ENCODE data around the gene TOLLIP.

The TOLLIP gene

DNA sequence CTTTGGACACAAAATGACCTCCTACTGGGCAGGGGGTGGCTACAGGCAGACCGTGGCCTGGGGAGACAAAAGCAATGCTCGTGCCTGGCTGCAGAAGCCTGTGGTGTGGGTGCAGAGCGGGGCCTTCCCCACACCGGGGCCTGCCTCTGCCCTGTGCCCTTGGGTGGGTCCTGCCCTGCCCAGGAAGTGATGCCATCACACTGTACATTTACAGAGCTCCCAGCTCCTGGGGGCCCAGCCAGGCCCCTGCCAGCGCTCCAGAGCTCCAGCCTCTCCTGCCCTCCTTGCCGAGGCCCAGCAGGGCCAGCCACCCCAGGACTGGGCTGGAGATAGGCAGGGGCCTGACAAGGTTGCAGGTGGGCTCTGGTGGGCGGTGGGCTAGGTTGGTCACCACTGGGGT is 46.4 kb downstream of the TOLLIP start:
- DNase-seq (ENCODE audit: low read depth), result no peak
- TF ChIP-seq, protein P1, sequence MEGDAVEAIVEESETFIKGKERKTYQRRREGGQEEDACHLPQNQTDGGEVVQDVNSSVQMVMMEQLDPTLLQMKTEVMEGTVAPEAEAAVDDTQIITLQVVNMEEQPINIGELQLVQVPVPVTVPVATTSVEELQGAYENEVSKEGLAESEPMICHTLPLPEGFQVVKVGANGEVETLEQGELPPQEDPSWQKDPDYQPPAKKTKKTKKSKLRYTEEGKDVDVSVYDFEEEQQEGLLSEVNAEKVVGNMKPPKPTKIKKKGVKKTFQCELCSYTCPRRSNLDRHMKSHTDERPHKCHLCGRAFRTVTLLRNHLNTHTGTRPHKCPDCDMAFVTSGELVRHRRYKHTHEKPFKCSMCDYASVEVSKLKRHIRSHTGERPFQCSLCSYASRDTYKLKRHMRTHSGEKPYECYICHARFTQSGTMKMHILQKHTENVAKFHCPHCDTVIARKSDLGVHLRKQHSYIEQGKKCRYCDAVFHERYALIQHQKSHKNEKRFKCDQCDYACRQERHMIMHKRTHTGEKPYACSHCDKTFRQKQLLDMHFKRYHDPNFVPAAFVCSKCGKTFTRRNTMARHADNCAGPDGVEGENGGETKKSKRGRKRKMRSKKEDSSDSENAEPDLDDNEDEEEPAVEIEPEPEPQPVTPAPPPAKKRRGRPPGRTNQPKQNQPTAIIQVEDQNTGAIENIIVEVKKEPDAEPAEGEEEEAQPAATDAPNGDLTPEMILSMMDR (conservative IDR thresholded peaks at IDR 0.05; ENCODE audit: control insufficient read depth, insufficient read depth, low read depth, low read length), result no peak
- H3K4me3 ChIP-seq (ENCODE audit: control insufficient read depth, low read depth, low read length), result peak overlapping the region; percentile 16

DNA sequence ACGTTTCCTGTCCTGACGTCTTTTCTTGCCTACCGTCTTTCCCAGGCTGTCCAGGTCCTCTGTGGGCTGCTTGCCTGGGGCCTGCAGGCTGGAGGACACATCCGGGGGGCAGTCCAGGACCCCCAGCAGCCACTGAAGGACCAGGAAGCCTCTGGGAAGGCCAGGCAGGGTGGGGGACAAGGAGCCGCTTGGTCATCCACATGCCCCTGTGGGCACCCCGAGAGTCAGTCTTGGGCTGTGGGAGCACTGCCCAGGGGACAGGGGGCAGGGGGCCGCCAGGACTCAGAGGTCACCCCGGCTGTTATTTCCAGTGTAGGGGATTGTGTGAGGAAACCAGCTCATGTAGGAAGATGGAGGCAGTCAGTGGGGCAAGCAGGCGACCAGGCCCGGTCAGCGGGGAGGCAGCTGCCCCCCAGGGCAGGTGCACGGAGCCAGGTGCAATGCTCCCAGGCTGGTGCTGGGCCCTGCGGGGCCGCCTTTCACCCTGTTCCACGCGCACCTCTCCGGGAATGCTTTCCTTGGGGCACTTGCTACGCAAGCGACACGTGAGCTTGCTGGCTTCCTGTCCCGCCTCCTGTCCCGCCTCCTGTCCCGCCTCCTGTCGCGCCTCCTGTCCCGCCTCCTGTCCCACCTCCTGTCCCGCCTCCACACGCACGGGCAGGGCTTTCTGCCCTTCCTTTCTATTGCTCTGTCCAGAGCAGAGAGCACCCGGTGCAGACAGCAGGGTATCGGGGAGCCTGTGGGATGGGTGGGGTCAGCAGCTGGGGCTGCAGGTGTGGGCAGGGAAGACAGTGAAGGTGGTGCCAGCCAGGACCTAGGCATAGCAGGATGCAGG is 47.0 kb downstream of the TOLLIP start:
- peak overlapping the region; percentile 42 for H3K4me3 ChIP-seq (ENCODE audit: control insufficient read depth, low read depth, low read length)
- TF ChIP-seq, protein P1 (conservative IDR thresholded peaks at IDR 0.05; ENCODE audit: control insufficient read depth, insufficient read depth, low read depth, low read length), result no peak
- peak; percentile 80 for DNase-seq (ENCODE audit: low read depth)

DNA sequence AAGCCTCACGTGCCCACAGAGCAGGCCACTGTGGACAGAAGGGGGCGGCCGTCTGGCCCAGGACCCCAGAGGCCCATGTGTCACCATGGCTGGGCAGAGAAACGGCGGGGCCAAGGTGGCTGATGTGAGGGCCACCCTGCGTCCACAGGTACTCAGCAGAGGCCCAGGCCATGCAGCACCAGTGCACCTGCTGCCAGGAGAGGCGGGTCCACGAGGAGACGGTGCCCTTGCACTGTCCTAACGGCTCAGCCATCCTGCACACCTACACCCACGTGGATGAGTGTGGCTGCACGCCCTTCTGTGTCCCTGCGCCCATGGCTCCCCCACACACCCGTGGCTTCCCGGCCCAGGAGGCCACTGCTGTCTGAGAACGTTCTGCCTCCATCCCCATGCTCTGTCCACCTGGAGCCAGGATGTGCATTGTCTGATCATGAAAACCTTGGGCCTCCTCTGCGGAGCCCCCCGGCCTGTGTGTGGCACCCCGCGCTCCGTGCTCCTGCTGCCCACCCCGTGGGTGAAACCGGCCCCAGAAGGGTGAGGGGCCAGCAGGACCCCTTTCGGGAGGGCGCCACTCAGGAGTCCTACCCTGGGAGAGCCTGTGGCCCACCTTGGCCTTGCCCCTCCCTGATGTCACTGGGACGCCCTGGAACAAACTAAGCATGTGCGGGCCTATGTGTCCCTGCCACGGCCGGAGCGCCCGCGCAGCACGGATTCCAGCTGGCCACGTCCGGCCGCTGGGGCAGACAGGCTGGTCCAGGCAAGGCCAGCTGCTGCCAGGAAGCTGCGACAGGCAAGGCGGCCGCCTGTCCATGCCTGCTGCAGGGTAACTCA is 48.0 kb downstream of the TOLLIP start:
- DNase-seq (ENCODE audit: low read depth), result no peak
- TF ChIP-seq, protein P1 (conservative IDR thresholded peaks at IDR 0.05; ENCODE audit: control insufficient read depth, insufficient read depth, low read depth, low read length), result no peak
- H3K4me3 ChIP-seq (ENCODE audit: control insufficient read depth, low read depth, low read length), result no peak overlapping the region

DNA sequence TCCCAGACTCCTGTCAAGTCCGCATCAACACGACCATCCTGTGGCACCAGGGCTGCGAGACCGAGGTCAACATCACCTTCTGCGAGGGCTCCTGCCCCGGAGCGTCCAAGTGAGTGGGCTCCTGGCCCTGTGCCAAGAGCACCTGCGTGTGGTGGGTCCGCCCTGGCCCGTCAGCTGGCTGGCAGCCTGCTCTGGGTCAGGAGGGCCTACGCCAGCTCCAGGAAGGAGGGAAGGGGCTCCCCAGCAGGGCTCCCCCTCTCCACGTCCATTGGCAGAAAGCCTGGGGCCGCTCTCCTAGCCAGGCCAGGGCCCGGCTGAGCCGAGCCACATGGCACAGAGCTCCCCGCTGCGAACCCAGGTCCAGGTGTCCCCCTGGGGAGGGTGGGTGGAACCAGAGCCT is 48.8 kb downstream of the TOLLIP start:
- H3K4me3 ChIP-seq (ENCODE audit: control insufficient read depth, low read depth, low read length), result no peak overlapping the region
- TF ChIP-seq, protein P1 (conservative IDR thresholded peaks at IDR 0.05; ENCODE audit: control insufficient read depth, insufficient read depth, low read depth, low read length), result no peak
- DNase-seq (ENCODE audit: low read depth), result no peak

DNA sequence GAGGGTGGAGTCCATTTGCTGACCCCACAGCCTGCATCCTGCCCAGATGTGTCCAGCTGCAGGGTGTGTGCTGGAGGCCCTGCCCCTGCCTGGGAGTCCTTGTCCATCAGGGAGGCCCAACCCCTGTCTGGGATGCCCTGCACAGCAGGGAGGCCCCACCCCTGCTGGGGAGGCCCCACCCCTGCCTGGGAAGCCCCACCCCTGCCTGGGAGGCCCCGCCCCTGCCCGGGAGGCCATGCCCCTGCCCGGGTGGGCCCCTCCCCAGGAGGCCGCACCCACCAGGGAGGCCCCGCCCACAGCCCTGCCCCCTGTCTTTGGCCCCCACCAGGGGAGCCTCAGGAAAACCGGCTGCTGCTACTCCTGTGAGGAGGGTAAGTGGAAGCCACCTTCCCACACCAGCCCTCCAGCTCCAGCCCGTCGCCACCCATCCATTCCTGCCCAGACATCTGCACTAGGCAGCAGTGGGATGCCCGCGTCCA is 49.4 kb downstream of the TOLLIP start:
- TF ChIP-seq, protein P1 (conservative IDR thresholded peaks at IDR 0.05; ENCODE audit: control insufficient read depth, insufficient read depth, low read depth, low read length), result no peak
- DNase-seq (ENCODE audit: low read depth), result peak; percentile 27
- H3K4me3 ChIP-seq (ENCODE audit: control insufficient read depth, low read depth, low read length), result no peak overlapping the region

DNA sequence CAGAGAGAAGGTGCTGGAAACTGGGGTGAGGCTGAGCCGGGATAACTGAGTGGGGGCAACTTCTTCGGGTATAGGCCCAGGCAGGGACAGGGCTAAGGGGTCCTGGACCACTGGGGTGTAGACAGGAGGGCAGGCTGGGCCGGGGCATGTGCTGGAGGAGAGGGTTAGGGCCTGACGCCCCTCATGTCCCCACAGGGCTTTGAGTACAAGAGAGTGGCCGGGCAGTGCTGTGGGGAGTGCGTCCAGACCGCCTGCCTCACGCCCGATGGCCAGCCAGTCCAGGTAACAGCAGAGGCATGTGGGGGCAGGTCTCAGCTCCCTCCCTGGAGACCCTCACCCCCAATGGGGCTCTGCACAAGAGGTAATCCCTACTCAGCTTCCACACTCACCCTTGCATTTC is 49.9 kb downstream of the TOLLIP start:
- TF ChIP-seq, protein P1 (conservative IDR thresholded peaks at IDR 0.05; ENCODE audit: control insufficient read depth, insufficient read depth, low read depth, low read length), result no peak
- no peak overlapping the region for H3K4me3 ChIP-seq (ENCODE audit: control insufficient read depth, low read depth, low read length)
- DNase-seq (ENCODE audit: low read depth), result no peak

Data from fibroblast of mammary gland (primary cell).